Daoy (cell line): Measurements from ENCODE around the gene CLCNKB. TPM values are rescaled to one million over a fixed set of nuclear protein-coding genes. Genes with fewer than 3 reads are reported as not detected.
A peak's percentile ranks its signal among the peaks of the same experiment; 100 is the strongest.
"Not testable (repeated sequence)": the region's sequence is repeated elsewhere in the genome, so short reads cannot be mapped to it uniquely, and the experiment has no call there.

Experiments
- DNase-seq: peaks from one replicate; pipeline ENCODE4 v3.0.0-alpha.2; 2015; ENCODE audit warnings: low read depth
- total RNA-seq: library from RNA; depleted of rRNA; stranded (reverse); fragments of >200 nt; shearing (Covaris generic); gene quantifications from 2 replicates; pipeline ENCODE4 v1.2.3, GENCODE V29; 2014

CLCNKB gene
- total RNA-seq, 1 experiment from 2014 or later: 0.11 TPM

DNA sequence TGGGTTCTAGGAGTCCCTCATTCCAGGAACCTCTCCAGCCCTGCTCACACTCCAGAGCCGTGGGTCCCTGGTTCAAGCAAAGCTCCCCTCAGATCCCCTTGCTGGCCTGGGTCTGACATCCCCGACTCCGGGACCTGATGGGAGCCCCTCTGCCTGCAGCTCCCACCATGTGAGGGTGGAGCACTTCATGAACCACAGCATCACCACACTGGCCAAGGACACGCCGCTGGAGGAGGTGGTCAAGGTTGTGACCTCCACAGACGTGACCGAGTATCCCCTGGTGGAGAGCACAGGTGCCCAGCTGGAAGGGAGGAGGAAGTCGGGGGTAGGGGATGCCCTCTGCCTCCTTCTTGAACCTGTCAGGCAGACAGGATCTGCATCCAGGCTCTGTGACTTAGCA, 12.0 kb upstream of the CLCNKB start:
- DNase-seq: no peak

DNA sequence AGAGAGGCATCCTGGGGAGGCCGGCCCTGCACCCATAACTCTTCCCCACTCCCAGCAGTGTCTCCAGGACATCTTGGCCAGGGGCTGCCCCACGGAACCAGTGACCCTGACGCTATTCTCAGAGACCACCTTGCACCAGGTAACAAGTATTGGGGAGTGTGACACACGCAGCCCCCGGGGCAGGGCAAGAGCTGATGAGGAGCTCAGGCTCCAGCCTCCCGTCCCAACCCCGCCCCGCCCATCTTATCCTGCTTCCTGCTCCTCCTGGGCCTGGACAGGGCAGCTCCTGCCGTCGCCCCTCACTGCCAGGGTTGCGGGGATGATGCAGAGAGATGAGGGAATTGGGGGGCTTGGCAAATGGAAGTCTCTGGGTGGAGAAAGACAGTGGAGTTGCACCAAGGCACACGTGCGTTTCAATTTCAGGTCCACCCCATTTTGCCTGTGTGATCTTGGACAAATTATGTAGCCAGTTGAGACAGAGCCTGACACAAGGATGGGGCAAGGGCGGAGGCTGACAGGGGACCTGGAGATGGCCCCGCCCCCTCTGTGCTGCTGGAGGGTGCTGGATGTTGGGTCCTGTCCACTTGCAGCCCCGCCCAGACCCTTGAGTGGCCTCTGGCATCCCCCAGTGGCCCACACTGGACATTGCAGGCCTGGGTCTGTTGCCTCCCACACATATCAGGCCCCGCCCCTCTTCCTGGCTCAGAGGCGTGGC, 11.0 kb upstream of the CLCNKB start:
- peak; percentile 92 for DNase-seq

DNA sequence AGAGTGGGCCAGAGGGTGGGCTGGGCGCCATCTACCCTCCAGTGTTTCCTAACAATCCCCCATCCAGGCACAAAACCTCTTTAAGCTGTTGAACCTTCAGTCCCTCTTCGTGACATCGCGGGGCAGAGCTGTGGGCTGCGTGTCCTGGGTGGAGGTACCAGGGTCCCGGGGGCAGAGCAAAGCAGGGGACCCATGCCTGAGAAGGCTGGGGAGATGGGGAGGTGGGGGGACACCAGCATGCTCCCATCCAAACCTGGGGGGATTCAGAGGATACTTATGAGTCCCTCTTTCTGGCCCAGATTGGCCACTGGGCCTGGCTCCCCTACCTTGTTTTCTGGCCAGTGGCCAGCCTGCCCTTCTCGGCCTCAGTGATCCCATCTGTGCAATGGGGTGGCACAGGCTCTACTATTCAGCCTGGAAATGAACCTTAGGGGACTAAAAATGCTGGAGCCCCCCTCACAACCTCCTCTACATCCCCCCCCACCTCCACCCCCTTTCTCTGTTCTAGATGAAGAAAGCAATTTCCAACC, 10.4 kb upstream of the CLCNKB start:
- DNase-seq: not testable (repeated sequence)

DNA sequence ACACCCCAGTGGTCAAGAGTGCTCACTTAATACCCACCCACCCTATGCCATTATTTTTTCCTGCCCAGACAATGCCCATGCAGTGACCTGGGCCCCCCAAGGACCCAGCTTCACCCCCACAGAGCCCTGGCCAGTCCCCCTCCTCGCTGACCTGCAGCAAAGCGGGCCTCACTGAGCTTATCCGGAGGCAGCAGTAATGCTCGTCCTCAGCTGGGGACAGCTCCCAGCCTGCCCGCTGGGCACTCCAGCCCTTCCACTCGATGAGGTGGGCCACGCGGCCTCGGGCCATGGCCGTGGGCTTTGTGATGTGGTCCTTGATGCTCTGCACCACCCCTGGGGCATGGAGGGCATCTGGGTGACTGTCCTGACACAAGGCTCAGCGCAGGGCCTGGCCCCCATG, 7.1 kb upstream of the CLCNKB start:
- DNase-seq: not testable (repeated sequence)

DNA sequence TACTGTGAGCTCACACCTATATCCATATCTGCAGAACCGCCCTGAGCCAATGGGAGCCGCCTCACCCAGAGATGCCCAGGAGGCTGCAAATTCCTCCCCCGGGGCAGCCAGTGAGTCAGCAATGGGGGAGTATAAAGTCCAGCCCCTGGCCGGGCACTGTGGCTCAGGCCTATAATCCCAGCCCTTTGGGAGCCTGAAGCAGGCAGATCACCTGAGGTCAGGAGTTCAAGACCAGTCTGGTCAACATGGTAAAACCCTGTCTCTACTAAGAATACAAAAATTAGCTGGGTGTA, 5.0 kb upstream of the CLCNKB start:
- DNase-seq: no peak

DNA sequence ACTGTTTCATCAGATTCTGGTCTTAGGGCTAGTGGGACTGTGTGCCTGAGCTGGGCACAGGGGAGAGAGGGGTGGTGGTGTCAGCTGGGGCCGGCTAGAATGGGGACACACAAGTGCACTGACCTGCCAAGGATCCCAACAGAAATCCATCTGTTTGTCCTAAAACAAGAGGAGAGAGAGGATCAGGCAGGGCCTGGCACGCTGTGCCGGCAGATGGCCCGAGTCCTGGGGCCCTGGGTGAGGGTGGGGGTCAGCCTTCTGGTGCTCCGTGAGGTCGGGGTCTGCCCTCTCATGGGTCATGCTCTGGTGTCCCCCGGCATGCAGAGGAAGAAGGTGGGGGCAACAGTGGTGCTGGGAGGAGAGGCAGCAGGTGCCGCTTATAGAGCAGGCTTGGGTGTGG, 3.7 kb upstream of the CLCNKB start:
- DNase-seq: not testable (repeated sequence)

DNA sequence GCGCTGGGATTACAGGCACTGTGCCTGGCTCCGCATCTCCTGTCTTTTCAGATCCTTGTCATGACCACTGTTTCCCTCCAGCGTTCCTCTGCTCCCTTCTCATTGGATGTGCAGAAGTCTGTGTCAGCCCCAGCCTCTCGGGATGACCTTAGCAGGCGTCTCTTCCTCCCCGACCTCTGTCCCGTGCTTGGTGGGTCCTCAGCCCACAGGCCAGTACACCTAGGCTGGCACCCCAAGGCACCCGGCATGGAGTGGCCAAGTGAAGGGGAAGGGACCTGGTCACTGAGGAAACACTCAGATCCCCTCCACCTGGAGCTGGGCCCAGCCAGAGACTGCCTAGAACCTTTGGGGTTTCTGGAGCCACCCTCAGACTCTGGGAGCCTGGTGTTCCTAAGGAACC, 2.4 kb upstream of the CLCNKB start:
- no peak for DNase-seq

DNA sequence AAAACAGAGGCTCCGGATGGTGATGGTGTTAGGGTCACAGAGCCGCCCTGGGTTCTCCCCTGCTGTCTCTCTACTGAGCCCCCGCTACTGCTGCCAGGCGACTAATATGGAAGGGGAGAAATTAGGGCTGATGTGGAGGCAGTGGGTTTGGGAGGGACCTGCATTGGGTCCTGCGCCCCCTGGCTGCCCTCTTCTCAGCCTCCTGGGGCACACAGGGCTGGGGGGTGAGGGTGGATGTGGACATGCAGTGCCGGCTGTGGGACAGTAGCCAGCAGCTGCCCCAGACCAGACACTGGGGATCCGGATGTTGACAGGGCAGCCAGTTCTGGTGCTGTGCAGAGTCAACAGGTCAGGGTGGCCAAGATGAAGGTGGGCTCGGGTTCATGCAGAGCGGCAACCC, 1.5 kb upstream of the CLCNKB start:
- DNase-seq: no peak

DNA sequence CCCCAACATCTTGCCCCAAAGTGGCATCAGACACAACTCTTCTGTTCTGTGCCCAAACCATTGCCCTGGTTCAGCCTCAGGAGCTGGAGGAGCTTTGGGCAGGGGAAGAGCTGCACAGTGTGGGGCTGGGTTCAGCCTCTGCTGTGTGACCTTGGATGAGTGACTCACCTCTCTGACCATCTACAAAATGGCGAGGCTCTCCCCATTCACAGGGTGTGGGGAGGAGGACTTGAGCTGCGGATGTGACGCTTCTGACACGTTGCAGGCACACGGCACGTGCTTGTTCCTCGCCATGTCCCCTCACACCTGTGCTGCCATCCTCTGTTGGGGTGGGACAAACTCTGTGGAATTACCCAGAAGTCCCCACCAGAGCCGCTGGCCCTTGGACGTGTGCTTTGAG, 928 bp upstream of the CLCNKB start:
- not testable (repeated sequence) for DNase-seq

DNA sequence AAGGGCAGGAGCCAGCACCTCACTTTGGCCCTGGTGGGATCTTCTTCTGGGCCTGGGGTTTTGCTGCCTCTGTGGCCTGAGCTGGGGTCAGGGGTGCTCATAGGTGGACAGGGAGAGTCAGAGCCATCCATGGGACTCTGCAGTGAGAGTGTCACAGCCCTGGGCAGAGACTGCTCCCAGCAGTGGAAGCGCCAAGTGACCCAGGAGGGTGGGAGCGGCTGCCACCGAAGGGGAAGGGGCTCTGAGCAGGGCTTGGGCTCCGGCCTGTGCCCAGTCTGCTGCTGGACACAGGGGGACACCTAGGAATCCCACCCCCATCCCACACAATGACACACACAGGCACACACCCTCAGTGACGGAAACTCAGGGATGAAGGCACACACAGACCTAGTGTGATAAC, 368 bp downstream of the CLCNKB start:
- no peak for DNase-seq

DNA sequence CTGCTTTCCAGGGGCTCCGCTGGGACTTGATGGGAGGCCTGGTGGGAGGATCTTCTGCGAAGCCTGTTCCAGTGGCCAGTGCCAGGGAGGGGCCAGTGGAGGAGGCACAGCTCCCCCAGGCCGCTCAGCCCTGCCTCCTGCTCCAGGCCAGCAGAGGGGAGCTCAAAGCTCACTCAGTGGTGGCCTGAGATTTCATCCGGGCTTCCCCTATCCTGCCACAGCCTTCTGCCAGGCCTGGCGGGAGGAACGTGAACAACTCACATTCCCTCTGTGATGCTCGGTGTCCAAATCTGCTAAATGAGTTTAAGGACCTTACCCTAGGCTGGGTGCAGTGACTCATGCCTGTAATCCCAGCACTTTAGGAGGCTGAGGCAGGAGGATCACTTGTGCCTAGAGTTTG, 3.3 kb downstream of the CLCNKB start:
- peak; percentile 43 for DNase-seq

DNA sequence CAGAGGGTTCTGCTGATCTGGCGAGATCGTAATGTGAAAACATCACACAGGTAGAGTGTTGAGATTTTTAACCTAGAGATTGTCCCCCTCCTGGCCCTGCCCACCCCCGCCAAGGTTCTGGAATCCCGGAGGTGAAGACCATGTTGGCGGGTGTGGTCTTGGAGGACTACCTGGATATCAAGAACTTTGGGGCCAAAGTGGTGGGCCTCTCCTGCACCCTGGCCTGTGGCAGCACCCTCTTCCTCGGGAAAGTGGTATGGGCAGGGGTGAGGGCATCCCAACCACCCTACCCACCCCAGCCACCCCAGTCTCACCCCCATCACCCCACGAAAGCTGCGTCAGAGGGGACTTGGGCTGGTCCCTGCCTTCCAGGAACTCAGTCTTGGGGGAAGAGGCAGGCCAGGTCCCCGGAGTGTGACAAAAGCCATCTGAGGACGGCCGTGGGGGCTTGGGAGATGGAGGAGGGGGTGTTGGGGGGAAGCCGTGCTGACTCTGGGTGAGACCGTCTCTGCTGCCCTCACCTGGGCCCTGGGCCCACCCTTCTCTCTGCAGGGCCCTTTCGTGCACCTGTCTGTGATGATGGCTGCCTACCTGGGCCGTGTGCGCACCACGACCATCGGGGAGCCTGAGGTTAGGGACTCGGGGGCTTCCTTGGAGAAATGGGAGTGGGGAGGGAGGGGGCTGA, 4.4 kb downstream of the CLCNKB start:
- no peak for DNase-seq

DNA sequence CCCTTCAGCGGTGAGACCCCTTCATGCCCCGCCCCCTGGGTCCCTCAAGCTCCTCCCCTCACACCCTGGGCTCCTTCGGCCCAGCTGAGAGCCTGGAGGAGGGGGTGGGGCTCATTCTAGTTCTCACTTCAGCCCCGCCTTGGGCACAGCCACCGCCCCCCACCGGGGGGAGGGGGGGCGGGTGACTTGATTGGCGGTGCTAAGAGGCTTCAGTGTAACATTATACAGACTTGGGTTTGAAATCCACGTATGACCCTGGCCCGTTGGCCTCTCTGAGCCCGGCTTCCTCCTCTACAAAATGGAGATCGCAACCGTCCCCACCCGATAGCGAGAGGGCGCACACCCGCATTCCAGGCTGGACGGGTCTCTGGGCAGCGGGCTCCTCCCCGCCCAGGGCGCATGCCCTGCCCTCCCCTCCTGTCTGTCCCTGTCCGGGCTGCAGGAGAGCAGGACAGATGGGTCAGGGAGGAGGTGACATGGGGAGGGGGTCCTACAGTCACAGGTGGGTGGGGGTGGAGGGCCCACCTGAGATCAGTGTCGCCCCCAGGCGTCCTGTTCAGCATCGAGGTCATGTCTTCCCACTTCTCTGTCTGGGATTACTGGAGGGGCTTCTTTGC, 5.1 kb downstream of the CLCNKB start:
- peak; percentile 58 for DNase-seq

DNA sequence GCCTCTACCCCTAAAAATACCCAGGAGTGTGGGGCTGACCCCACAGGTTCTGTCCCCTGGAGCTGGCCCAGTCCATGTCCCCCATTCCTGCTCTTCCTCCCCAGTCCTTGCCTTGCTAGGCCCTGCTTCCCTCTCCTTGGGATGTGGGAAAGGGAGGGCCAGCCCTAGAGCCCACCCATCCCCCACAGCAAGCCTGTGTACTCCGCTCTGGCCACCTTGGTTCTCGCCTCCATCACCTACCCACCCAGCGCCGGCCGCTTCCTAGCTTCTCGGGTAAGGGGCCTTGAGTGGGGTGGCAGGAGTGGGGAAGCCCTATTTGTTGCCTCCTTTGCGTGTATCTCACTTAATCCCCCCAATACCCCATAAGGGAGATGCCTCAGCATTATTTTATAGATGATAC, 6.7 kb downstream of the CLCNKB start:
- no peak for DNase-seq

DNA sequence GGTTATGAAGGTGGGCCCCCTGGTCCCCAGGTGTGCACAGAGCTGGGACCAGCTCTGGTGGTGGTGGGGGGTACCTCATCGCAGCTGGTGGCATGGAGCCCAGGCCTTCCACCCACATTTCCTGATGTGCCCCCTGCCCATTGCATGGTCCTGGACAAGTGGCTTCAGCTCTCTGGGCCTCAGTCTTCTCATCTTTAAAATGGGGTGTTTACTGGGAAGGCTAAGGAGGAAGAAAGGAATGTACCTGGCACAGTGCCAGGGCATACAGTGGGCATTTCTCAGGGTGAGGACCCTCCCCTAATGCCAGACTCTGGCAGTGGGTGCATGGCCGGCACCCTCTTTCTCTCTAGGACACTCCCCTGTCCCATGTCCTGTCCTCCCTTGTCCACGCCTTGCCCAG, 7.5 kb downstream of the CLCNKB start:
- no peak for DNase-seq

DNA sequence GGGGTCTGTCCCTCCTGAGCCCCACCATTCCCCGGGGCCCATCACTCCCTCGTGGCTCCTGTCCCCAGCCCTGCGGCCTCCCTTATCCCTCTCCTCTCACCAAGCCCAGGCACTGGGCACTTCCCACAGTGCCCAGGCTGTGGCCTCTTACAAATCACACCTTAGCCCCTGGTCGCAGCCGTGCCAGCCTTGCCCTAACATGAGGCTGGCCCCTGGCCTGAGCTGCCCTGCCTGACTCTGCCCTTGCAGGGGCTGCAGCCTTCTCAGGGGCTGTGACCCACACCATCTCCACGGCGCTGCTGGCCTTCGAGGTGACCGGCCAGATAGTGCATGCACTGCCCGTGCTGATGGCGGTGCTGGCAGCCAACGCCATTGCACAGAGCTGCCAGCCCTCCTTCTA, 8.4 kb downstream of the CLCNKB start:
- DNase-seq: not testable (repeated sequence)

DNA sequence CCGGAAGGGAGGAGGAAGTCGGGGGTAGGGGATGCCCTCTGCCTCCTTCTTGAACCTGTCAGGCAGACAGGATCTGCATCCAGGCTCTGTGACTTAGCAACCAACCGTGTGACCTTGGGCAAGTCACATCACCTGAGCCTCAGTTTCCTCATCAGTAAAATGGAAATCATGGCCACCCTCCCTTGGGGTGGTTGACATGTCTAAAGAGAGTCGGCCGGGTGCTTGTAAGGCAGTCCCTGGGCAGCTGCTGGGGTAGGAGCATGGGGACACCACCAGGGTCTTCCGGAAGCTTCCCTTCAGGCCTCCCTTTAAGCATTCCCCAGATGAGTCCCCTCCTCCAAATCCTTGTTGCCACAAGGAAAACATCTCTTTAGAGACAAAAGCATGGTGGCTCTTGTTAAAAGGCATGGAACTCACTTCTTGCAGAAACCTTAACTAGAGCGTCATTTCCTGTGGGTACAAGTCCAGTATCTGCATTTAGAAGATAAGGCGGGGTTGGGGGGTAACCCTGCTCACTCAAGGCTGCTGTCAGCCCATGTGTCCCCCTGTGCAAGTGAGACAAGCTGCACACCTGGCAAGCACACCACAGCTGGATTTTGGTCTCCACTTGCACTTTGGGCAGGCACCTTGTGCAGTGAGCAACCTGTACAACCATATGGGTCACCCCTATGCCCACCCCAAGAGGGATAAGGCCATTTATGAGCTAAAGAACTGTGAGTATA, 10.4 kb downstream of the CLCNKB start:
- DNase-seq: no peak

DNA sequence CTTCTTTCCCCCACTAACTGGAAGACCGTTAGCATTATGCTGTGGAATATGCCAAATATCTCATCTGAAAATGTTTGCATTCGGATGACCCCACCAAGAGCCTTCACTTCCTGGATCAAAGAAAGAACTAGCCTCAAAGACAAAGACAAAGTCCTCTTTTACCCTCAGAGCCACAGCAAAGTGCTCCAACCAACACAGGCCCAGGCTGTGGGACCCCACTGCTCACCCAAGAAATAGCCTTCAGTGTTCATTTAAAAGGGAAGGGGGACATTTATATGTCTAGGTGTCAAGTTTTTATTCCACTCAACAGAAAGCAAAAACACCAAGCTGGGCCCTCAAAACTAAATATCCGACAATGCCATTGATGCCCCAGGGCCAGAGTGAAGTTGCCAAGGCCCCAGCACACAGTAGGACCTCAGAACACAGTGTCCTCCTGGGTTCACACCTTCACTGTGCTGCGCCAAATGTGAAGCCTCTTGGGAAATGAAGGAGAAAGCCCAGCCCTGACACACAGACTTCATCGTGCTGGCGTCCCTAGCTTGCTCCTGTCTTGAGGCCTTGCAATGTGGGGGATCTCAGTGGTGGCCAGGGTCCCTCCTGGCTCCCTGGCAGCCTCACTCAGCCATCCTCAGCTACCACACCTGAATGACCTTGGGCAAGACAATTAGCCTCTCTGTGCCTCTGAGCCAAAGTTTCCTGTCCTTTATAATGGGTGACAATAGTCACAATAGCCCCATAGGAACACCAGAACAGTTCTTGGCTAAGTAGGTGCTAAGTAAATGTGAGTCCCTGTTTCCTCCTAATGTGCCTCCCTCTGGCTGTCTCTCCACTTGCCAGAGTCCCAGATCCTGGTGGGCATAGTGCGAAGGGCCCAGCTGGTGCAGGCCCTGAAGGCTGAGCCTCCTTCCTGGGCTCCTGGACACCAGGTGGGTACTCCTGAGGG, 11.3 kb downstream of the CLCNKB start:
- no peak for DNase-seq

DNA sequence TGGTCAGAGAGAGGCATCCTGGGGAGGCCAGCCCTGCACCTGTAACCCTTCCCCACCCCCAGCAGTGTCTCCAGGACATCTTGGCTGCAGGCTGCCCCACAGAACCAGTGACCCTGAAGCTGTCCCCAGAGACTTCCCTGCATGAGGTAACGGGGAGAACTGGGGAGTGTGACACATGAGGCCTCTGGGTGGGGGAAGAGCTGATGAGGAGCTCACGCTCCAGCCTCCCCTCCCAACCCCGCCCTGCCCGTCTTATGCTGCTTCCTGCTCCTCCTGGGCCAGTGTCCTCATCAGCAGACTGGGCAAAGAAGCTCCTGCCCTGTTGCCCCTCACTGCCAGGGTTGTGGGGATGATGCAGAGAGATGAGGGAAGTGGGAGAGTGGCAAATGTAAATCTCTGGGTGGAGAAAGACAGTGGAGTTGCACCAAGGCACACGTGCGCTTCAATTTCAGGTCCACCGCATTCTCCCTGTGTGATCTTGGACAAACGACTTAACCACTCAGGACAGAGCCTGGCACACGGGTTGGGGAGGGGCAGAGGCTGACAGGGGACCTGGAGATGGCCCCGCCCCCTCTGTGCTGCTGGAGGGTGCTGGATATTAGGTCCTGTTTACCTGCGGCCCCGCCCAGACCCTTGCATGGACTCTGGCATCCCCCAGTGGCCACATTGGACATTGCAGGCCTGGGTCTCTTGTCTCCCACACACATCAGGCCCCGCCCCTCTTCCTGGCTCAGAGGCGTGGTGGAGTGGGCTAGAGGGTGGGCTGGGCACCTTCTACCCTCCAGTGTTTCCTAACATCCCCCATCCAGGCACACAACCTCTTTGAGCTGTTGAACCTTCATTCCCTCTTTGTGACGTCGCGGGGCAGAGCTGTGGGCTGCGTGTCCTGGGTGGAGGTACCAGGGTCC, 12.3 kb downstream of the CLCNKB start:
- DNase-seq: peak; percentile 87

DNA sequence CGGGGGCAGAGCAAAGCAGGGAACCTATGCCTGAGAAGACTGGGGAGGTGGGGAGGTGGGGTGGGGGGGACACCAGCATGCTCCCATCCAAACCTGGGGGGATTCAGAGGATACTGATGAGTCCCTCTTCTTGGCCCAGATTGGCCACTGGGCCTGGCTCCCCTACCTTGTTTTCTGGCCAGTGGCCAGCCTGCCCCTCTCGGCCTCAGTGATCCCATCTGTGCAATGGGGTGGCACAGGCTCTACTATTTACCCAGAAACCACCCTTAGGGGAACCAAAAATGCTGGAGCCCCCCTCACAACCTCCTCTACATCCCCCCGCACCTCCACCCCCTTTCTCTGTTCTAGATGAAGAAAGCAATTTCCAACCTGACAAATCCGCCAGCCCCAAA, 12.9 kb downstream of the CLCNKB start:
- DNase-seq: not testable (repeated sequence)
